H9 (cell line): Measurements from ENCODE around the gene TMEM240. TPM values are rescaled to one million over a fixed set of nuclear protein-coding genes. Genes with fewer than 3 reads are reported as not detected.

Source experiments
- DNase-seq: peaks from one replicate; pipeline ENCODE4 v3.0.0-alpha.2; 2017
- H2AFZ ChIP-seq: one replicate; pipeline ENCODE4 v1.6.1; 2013; ENCODE audit warnings: mild to moderate bottlenecking, low read length, control low read depth, moderate library complexity
- H2AK5ac ChIP-seq: 2 replicates; pipeline ENCODE4 v1.6.1; 2013; ENCODE audit warnings: low read length, control low read depth, mixed read lengths; ENCODE audit not compliant: insufficient read length
- H2BK120ac ChIP-seq: one replicate; pipeline ENCODE4 v1.6.1; 2013; ENCODE audit warnings: low read depth, mild to moderate bottlenecking, low read length, control low read depth, inconsistent platforms; ENCODE audit not compliant: poor library complexity, severe bottlenecking
- H2BK12ac ChIP-seq: 2 replicates; pipeline ENCODE4 v1.6.1; 2013; ENCODE audit warnings: low read length, control low read depth, mixed read lengths, low read depth; ENCODE audit not compliant: insufficient read length
- H2BK15ac ChIP-seq: 2 replicates; pipeline ENCODE4 v1.6.1; 2013; ENCODE audit warnings: low read depth, low read length, control low read depth
- H2BK20ac ChIP-seq: one replicate; pipeline ENCODE4 v1.6.1; 2013; ENCODE audit warnings: low read depth, mild to moderate bottlenecking, low read length, control low read depth, inconsistent platforms; ENCODE audit not compliant: poor library complexity, severe bottlenecking
- H2BK5ac ChIP-seq: 2 replicates; pipeline ENCODE4 v1.6.1; 2013; ENCODE audit warnings: low read length, control low read depth, mixed read lengths; ENCODE audit not compliant: insufficient read length
- H3K14ac ChIP-seq: 2 replicates; pipeline ENCODE4 v1.6.1; 2013; ENCODE audit warnings: low read length, control low read depth; ENCODE audit not compliant: insufficient read depth
- H3K18ac ChIP-seq: 2 replicates; pipeline ENCODE4 v1.6.1; 2013; ENCODE audit warnings: low read depth, mild to moderate bottlenecking, mixed read lengths, low read length, control low read depth; ENCODE audit not compliant: insufficient read length
- H3K23ac ChIP-seq: 2 replicates; pipeline ENCODE4 v1.6.1; 2013; ENCODE audit warnings: low read length, control low read depth, mixed read lengths, low read depth; ENCODE audit not compliant: insufficient read length
- H3K23me2 ChIP-seq: 2 replicates; pipeline ENCODE4 v1.6.1; 2013; ENCODE audit warnings: low read depth, mild to moderate bottlenecking, mixed read lengths, low read length, control low read depth; ENCODE audit not compliant: insufficient read length, poor library complexity, severe bottlenecking
- H3K27ac ChIP-seq: 2 replicates; pipeline ENCODE4 v1.5.1; 2013; ENCODE audit warnings: low read length, control low read depth, mixed read lengths, low read depth; ENCODE audit not compliant: insufficient read length
- H3K27me3 ChIP-seq: 2 replicates; pipeline ENCODE4 v1.6.1; 2013; ENCODE audit warnings: low read length, control low read depth, inconsistent platforms; ENCODE audit not compliant: insufficient read depth
- H3K4ac ChIP-seq: 2 replicates; pipeline ENCODE4 v1.6.1; 2013; ENCODE audit warnings: low read depth, mild to moderate bottlenecking, control low read depth, inconsistent platforms, low read length, moderate library complexity
- H3K4me1 ChIP-seq: 2 replicates; pipeline ENCODE4 v1.6.1; 2013; ENCODE audit warnings: low read length, control low read depth, inconsistent platforms; ENCODE audit not compliant: insufficient read depth
- H3K4me2 ChIP-seq: 2 replicates; pipeline ENCODE4 v1.6.1; 2013; ENCODE audit warnings: low read length, control low read depth, mixed read lengths; ENCODE audit not compliant: insufficient read length, insufficient read depth
- H3K56ac ChIP-seq: 2 replicates; pipeline ENCODE4 v1.6.1; 2013; ENCODE audit warnings: low read depth, mild to moderate bottlenecking, mixed read lengths, low read length, control low read depth; ENCODE audit not compliant: insufficient read length
- H3K79me1 ChIP-seq: 2 replicates; pipeline ENCODE4 v1.6.1; 2013; ENCODE audit warnings: low read depth, mild to moderate bottlenecking, moderate library complexity, low read length, control low read depth, inconsistent platforms; ENCODE audit not compliant: insufficient read depth, poor library complexity, severe bottlenecking
- H3K79me2 ChIP-seq: 2 replicates; pipeline ENCODE4 v1.6.1; 2013; ENCODE audit warnings: low read length, control low read depth, inconsistent platforms; ENCODE audit not compliant: insufficient read depth
- H3K9ac ChIP-seq: 2 replicates; pipeline ENCODE4 v1.6.1; 2013; ENCODE audit warnings: low read length, control low read depth, mixed read lengths; ENCODE audit not compliant: insufficient read length; ENCODE audit errors: extremely low read depth
- H3K9me3 ChIP-seq: one replicate; pipeline ENCODE4 v1.6.1; 2013; ENCODE audit warnings: low read depth, low read length, inconsistent platforms; ENCODE audit not compliant: control insufficient read depth
- H3T11ph ChIP-seq: one replicate; pipeline ENCODE4 v1.6.1; 2013; ENCODE audit warnings: mild to moderate bottlenecking, low read length, control low read depth, inconsistent platforms
- H4K20me1 ChIP-seq: one replicate; pipeline ENCODE4 v1.6.1; 2013; ENCODE audit not compliant: control insufficient read depth, insufficient read length, insufficient read depth
- H4K5ac ChIP-seq: 2 replicates; pipeline ENCODE4 v1.6.1; 2013; ENCODE audit warnings: low read depth, mild to moderate bottlenecking, mixed read lengths, low read length, control low read depth; ENCODE audit not compliant: insufficient read length
- H4K8ac ChIP-seq: replicated peaks from 2 replicates; pipeline ENCODE4 v1.6.1; 2013; ENCODE audit warnings: low read length, control low read depth, mixed read lengths, low read depth; ENCODE audit not compliant: insufficient read length
- H4K91ac ChIP-seq: 2 replicates; pipeline ENCODE4 v1.6.1; 2013; ENCODE audit warnings: low read depth, mild to moderate bottlenecking, moderate library complexity, mixed read lengths, low read length, control low read depth; ENCODE audit not compliant: insufficient read length
- H3K27ac Mint-ChIP-seq, 3 experiments: 2 replicates in 2 of 3; 3 replicates in 1 of 3; pipeline ENCODE4 v1.8.0; 2020 to 2021; ENCODE audit warnings: mixed read lengths in 3 of 3, mild to moderate bottlenecking in 1 of 3, moderate library complexity in 1 of 3
- H3K27me3 Mint-ChIP-seq: 2 replicates; pipeline ENCODE4 v1.8.0; 2021; ENCODE audit warnings: low read depth, mild to moderate bottlenecking, moderate library complexity, mixed read lengths
- H3K36me3 Mint-ChIP-seq, 3 experiments: 2 replicates in 2 of 3; 3 replicates in 1 of 3; pipeline ENCODE4 v1.8.0; 2020 to 2021; ENCODE audit warnings: low read depth in 3 of 3, mixed read lengths in 3 of 3; ENCODE audit not compliant: insufficient read depth in 1 of 3
- H3K4me1 Mint-ChIP-seq, 2 experiments: 2 replicates each; pipeline ENCODE4 v1.8.0; 2020; ENCODE audit warnings: mixed read lengths in 2 of 2
- H3K4me3 Mint-ChIP-seq, 2 experiments: 2 replicates in 1 of 2; 3 replicates in 1 of 2; pipeline ENCODE4 v1.8.0; 2020 to 2021; ENCODE audit warnings: mild to moderate bottlenecking in 2 of 2, mixed read lengths in 2 of 2, moderate library complexity in 1 of 2
- H3K9me3 Mint-ChIP-seq, 2 experiments: 2 replicates in 1 of 2; 3 replicates in 1 of 2; pipeline ENCODE4 v1.8.0; 2020; ENCODE audit warnings: mild to moderate bottlenecking in 2 of 2, mixed read lengths in 2 of 2, moderate library complexity in 1 of 2
- WGBS: extraction: QIAGEN DNeasy Blood & Tissue Kit; methylation state at CpG from one replicate; pipeline ENCODE4 v1.1.7; 2013; ENCODE audit warnings: missing lambda C conversion rate, low lambda C conversion rate, mixed read lengths; ENCODE audit not compliant: insufficient read length; ENCODE audit errors: extremely low coverage; 5-methylcytosine and 5-hydroxymethylcytosine counted together
- total RNA-seq: library from RNA; stranded (reverse); gene quantifications from 2 replicates; pipeline ENCODE4 v1.2.1, GENCODE V29; 2021
- TF ChIP-seq, protein P1 (sequence below): fragments of 200-600 bp; sonication (generic); conservative IDR thresholded peaks from 3 replicates; pipeline ENCODE4 v1.8.0; 2021; ENCODE audit warnings: antibody characterized with exemption, mild to moderate bottlenecking

The TMEM240 gene
- total RNA-seq, 1 experiment from 2014 or later: 8.7 TPM

DNA sequence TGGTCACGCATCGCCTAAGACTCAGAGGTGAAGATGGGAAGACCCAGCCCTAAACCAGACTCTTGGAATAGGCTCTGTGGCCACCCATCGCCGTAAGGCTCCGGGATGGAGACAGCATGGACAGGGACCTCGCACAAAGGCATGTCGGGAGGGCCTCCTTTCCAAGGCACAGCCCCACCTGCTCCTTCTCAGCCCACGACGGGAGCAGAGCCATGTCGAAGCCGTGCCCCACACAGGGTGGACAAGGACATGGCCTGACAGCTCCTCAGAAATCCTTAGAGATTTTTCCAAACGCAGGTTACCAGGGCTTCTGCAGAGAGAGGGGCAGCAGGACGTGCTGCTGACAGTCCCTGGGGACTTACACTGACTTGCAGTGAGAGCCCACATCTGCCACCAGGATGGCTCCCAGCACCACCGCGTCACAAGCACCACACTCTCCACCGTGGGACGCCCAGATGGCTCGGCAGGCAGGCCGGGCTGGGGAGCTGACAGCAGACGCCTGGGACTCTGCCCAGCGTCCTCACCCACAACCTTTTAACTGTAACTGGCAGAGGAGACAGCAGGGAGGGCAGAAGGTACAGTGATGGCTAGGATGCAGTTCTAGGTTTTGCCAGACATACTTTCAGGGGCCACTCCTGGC, 22.3 kb upstream of the TMEM240 start:
- H3K4me2 ChIP-seq: no peak overlapping the region
- H3K4me1 ChIP-seq: no peaks in the 10 kb centered on the region
- no peak overlapping the region for H3K27ac ChIP-seq
- no peak overlapping the region for H2BK20ac ChIP-seq
- H2BK5ac ChIP-seq: no peak overlapping the region
- no peak overlapping the region for H2BK15ac ChIP-seq
- H3K23ac ChIP-seq: no peak overlapping the region
- H4K91ac ChIP-seq: no peak overlapping the region
- H3K36me3 Mint-ChIP-seq: peaks cover 34 to 65% (median 49%) of the 10 kb centered on the region in 3 experiments
- no peak overlapping the region for H4K8ac ChIP-seq
- H3K9me3 ChIP-seq: no peaks in the 10 kb centered on the region
- TF ChIP-seq, protein P1, sequence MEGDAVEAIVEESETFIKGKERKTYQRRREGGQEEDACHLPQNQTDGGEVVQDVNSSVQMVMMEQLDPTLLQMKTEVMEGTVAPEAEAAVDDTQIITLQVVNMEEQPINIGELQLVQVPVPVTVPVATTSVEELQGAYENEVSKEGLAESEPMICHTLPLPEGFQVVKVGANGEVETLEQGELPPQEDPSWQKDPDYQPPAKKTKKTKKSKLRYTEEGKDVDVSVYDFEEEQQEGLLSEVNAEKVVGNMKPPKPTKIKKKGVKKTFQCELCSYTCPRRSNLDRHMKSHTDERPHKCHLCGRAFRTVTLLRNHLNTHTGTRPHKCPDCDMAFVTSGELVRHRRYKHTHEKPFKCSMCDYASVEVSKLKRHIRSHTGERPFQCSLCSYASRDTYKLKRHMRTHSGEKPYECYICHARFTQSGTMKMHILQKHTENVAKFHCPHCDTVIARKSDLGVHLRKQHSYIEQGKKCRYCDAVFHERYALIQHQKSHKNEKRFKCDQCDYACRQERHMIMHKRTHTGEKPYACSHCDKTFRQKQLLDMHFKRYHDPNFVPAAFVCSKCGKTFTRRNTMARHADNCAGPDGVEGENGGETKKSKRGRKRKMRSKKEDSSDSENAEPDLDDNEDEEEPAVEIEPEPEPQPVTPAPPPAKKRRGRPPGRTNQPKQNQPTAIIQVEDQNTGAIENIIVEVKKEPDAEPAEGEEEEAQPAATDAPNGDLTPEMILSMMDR: no peak
- no peak overlapping the region for H3K9ac ChIP-seq
- H2BK12ac ChIP-seq: no peak overlapping the region
- WGBS: no CpG with 5 or more reads among the region's 21 CpGs
- DNase-seq: no peak
- no peak overlapping the region for H3K4me3 Mint-ChIP-seq
- no peak overlapping the region for H2AFZ ChIP-seq
- no peak overlapping the region for H3K14ac ChIP-seq
- H3K18ac ChIP-seq: no peak overlapping the region
- H3T11ph ChIP-seq: no peak overlapping the region
- H3K4me1 Mint-ChIP-seq: peaks cover 8 to 9% of the 10 kb centered on the region in 2 experiments; a peak in 3 of 4 replicates
- no peaks in the 10 kb centered on the region; the same call in 1 of the 2 replicates for H3K27me3 Mint-ChIP-seq
- no peaks in the 10 kb centered on the region for H3K23me2 ChIP-seq
- H3K79me1 ChIP-seq: peaks cover 9% of the 10 kb centered on the region
- H4K5ac ChIP-seq: no peak overlapping the region
- H4K20me1 ChIP-seq: no peaks in the 10 kb centered on the region
- no peak overlapping the region for H3K27ac Mint-ChIP-seq
- peaks cover 23% of the 10 kb centered on the region; the same call in 1 of the 2 replicates for H3K79me2 ChIP-seq
- no peak overlapping the region for H2BK120ac ChIP-seq
- H3K9me3 Mint-ChIP-seq: no peaks in the 10 kb centered on the region
- H2AK5ac ChIP-seq: no peak overlapping the region
- H3K27me3 ChIP-seq: no peaks in the 10 kb centered on the region
- no peak overlapping the region for H3K56ac ChIP-seq
- H3K4ac ChIP-seq: no peak overlapping the region
